ENCODE data around the gene NR4A1. TPM values are rescaled to one million over a fixed set of nuclear protein-coding genes. Genes with fewer than 3 reads are reported as not detected.

The NR4A1 gene
- polyA plus RNA-seq, 1 experiment = 4.4 TPM

DNA sequence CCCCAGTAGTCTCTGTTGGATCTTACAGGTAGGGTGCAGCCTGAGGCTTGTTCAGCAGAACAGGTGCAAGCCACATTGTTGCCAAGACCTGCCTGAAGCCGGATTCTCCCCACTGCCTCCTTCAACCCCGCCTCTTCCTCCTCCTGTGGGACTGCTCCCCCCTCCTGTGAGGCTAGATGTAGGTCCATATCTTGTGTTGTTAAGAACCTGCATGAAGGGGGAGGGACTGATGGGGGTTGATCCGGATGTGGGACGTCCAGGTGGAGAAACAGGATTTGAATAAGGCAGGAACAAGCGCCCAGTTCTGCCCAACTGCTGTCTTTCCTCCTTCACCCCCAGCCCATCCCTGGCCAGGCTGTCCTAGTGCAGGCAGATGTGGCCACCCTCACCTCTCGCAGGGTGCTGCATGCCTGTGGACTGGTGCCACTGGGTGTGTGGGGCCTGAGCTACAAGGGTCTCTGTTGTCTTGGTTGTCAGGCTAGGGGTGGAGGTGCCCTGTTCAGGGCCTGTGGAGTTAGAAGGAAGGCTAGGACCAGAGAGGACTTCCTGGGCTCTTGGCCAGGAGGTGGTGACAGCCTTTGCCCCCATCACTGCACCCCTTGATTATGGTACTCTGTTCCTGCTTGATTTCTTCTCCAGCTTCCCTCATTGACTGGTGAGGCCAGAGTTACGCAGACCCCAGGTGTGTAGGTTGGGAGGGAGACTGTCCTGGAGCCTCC is 1.4 kb downstream of the NR4A1 start:
- Histone ChIP-seq H3K27ac (ENCODE audit: low read depth, low read length) (no peak overlapping the region), H3K27me3 (ENCODE audit: control insufficient read depth, insufficient read depth, low read length) (no peaks in the 10 kb centered on the region), H3K9me3 (ENCODE audit: control insufficient read depth, insufficient read depth, low read length) (no peaks in the 10 kb centered on the region), H3K4me3 (ENCODE audit: low read depth, low read length) (peak overlapping the region; percentile 79)
- TF ChIP-seq, protein P1, sequence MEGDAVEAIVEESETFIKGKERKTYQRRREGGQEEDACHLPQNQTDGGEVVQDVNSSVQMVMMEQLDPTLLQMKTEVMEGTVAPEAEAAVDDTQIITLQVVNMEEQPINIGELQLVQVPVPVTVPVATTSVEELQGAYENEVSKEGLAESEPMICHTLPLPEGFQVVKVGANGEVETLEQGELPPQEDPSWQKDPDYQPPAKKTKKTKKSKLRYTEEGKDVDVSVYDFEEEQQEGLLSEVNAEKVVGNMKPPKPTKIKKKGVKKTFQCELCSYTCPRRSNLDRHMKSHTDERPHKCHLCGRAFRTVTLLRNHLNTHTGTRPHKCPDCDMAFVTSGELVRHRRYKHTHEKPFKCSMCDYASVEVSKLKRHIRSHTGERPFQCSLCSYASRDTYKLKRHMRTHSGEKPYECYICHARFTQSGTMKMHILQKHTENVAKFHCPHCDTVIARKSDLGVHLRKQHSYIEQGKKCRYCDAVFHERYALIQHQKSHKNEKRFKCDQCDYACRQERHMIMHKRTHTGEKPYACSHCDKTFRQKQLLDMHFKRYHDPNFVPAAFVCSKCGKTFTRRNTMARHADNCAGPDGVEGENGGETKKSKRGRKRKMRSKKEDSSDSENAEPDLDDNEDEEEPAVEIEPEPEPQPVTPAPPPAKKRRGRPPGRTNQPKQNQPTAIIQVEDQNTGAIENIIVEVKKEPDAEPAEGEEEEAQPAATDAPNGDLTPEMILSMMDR (IDR thresholded peaks at IDR 0.05; ENCODE audit: low read depth, low read length) = no peak
- no peak for DNase-seq (ENCODE audit: low read depth, low spot score)
- CTCF ChIA-PET = interaction anchor here (0.7 to 2.6 kb wide), 4 partner anchors 16 to 32 kb away, joined by 4 to 21 read pairs (median 7); no protein-coding TSS in a partner anchor
- POLR2A ChIA-PET = interaction anchor here (1.0 to 2.7 kb wide), 4 partner anchors 12 to 28 kb away, joined by 5 to 30 read pairs (median 13); partner anchors contain the start of gene ATG101

GRCh38 chr12:52053536-52054209 is 2.4 kb downstream of the NR4A1 start:
- no peak for DNase-seq (ENCODE audit: low read depth, low spot score)
- Histone ChIP-seq H3K4me3 (ENCODE audit: low read depth, low read length) (no peak overlapping the region), H3K9me3 (ENCODE audit: control insufficient read depth, insufficient read depth, low read length) (no peaks in the 10 kb centered on the region), H3K27ac (ENCODE audit: low read depth, low read length) (no peak overlapping the region), H3K27me3 (ENCODE audit: control insufficient read depth, insufficient read depth, low read length) (no peaks in the 10 kb centered on the region)
- CTCF ChIA-PET = interaction anchor here (1.1 to 1.3 kb wide), 2 partner anchors 28 to 30 kb away, joined by 3 to 6 read pairs; no protein-coding TSS in a partner anchor
- POLR2A ChIA-PET = no interaction called here
- TF ChIP-seq, protein P1 (IDR thresholded peaks at IDR 0.05; ENCODE audit: low read depth, low read length) = no peak

- ChIA-PET CTCF (interaction anchor here (0.6 to 1.6 kb wide), 5 partner anchors 14 to 50 kb away, joined by 3 to 5 read pairs (median 3); no protein-coding TSS in a partner anchor), POLR2A (no interaction called here)
- TF ChIP-seq, protein P1 (IDR thresholded peaks at IDR 0.05; ENCODE audit: low read depth, low read length) = no peak
- H3K9me3 ChIP-seq (ENCODE audit: control insufficient read depth, insufficient read depth, low read length) = no peaks in the 10 kb centered on the region
- H3K4me3 ChIP-seq (ENCODE audit: low read depth, low read length) = no peak overlapping the region
- H3K27ac ChIP-seq (ENCODE audit: low read depth, low read length) = no peak overlapping the region
- DNase-seq (ENCODE audit: low read depth, low spot score) = no peak
- no peaks in the 10 kb centered on the region for H3K27me3 ChIP-seq (ENCODE audit: control insufficient read depth, insufficient read depth, low read length)
Observed at GRCh38 chr12:52054231-52054832, 3.1 kb downstream of the NR4A1 start.

GRCh38 chr12:52054833-52055730 is 3.8 kb downstream of the NR4A1 start:
- CTCF ChIA-PET = interaction anchor here (0.6 to 1.6 kb wide), 4 partner anchors 13 to 51 kb away, joined by 3 to 5 read pairs (median 3); no protein-coding TSS in a partner anchor
- POLR2A ChIA-PET = no interaction called here

More at GRCh38 chr12:52054833-52055730, 3.8 kb downstream of the NR4A1 start:
- Histone ChIP-seq H3K4me3 (ENCODE audit: low read depth, low read length) (no peak overlapping the region), H3K9me3 (ENCODE audit: control insufficient read depth, insufficient read depth, low read length) (no peaks in the 10 kb centered on the region), H3K27me3 (ENCODE audit: control insufficient read depth, insufficient read depth, low read length) (no peaks in the 10 kb centered on the region), H3K27ac (ENCODE audit: low read depth, low read length) (no peak overlapping the region)
- DNase-seq (ENCODE audit: low read depth, low spot score) = no peak
- TF ChIP-seq, protein P1 (IDR thresholded peaks at IDR 0.05; ENCODE audit: low read depth, low read length) = no peak

All from AG04450 (cell line).